Left ventricle myocardium inferior (tissue), 1 donor: ENCODE measurements around the gene KCNJ5. TPM values are rescaled to one million over a fixed set of nuclear protein-coding genes. Genes with fewer than 3 reads are reported as not detected.

Source experiments
- DNase-seq: peaks from one replicate; pipeline ENCODE4 v3.0.0-alpha.2; 2020
- H3K27ac ChIP-seq: fragments of 200-600 bp; replicated peaks from 2 replicates; pipeline ENCODE4 v1.8.0; 2021
- H3K27me3 ChIP-seq: fragments of 200-600 bp; 2 replicates; pipeline ENCODE4 v1.8.0; 2021; ENCODE audit warnings: low read depth
- H3K36me3 ChIP-seq: fragments of 200-600 bp; 2 replicates; pipeline ENCODE4 v1.8.0; 2021
- H3K4me1 ChIP-seq: fragments of 200-600 bp; 2 replicates; pipeline ENCODE4 v1.8.0; 2021
- H3K4me3 ChIP-seq: fragments of 200-600 bp; 2 replicates; pipeline ENCODE4 v1.8.0; 2021; ENCODE audit warnings: mild to moderate bottlenecking, moderate library complexity
- H3K9me3 ChIP-seq: fragments of 200-600 bp; replicated peaks from 2 replicates; pipeline ENCODE4 v1.8.0; 2021
- CTCF ChIP-seq: fragments of 200-600 bp; IDR thresholded peaks from 2 replicates; pipeline ENCODE4 v1.8.0; 2021; ENCODE audit warnings: antibody characterized with exemption, mild to moderate bottlenecking, borderline replicate concordance
- intact Hi-C: fragments of 100-400 bp; cut with micrococcal nuclease; formaldehyde crosslinking; loops from one replicate; pipeline ENCODE4 v1.11.0; 2022
- total RNA-seq: library from RNA; stranded (reverse); fragmentation: NEBNext Ultra II Directional; extraction: Animal tissue kit (Norgen Biotek cat#: 25700); gene quantifications from one replicate; pipeline ENCODE4 v1.2.1, GENCODE V29; 2021
- donor health status: DM: no; HTN: yes; CAD: no; lungs with severe emphysema.

KCNJ5 gene
- total RNA-seq, 1 donor from 2014 or later: 5.4 TPM

- H3K27ac ChIP-seq: peak overlapping the region; percentile 83
- peaks cover 23% of the 10 kb centered on the region for H3K27me3 ChIP-seq
- peak overlapping the region; percentile 73 for H3K4me3 ChIP-seq
- no peaks in the 10 kb centered on the region for H3K9me3 ChIP-seq
- DNase-seq: no peak
- TF ChIP-seq CTCF: no peak
- intact Hi-C loops: no loop called here
- H3K4me1 ChIP-seq: peaks cover 78% of the 10 kb centered on the region
- H3K36me3 ChIP-seq: no peaks in the 10 kb centered on the region
Observed at GRCh38 chr11:128893578-128894285, 2.6 kb downstream of the KCNJ5 start.

DNA sequence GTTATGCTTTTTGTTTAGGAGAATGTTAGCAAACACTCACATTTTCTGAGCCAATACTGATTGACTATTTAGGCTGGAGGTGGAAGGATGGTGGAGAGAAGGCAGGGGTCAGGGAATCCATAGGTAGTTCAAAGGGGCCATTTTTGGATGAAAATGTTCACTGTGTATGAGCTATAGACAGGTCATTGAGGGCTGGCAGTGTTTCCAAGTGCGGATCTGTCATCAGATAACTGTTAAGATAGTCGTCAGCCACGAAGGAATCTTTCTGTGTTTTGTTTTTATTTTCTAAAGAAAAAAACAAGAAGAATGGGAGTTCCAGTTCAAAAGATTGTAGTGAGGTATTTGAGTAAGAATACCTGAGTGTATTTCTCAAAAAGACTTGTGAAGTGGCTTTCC, 3.1 kb downstream of the KCNJ5 start:
- Histone ChIP-seq H3K27me3 (peaks cover 18% of the 10 kb centered on the region), H3K4me3 (peak overlapping the region; percentile 22), H3K9me3 (no peaks in the 10 kb centered on the region), H3K36me3 (no peaks in the 10 kb centered on the region), H3K4me1 (peaks cover 83% of the 10 kb centered on the region), H3K27ac (peak overlapping the region; percentile 83)
- DNase-seq: no peak
- no peak for TF ChIP-seq CTCF
- intact Hi-C loops: no loop called here

DNA sequence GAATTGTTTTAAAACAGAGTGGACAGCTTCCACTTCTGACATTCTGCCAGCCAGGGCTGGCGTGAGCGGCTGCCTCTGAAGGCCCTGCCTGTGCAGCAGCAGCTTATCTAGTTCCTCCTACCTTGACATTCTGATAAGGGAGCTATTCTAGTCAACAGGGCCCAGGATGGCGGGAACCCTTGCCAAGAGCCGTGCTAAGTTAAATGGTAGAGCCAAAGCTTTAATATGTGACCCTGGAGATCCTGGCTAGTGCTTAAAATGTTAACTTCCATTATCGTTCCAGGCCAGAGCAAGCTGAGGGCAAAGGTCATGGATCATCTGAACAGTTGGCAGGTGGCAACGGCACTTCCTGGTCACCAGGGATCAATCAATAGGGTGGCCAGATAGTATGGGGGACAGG, 3.5 kb downstream of the KCNJ5 start:
- peaks cover 87% of the 10 kb centered on the region for H3K4me1 ChIP-seq
- peaks cover 14% of the 10 kb centered on the region for H3K27me3 ChIP-seq
- DNase-seq: peak; percentile 71
- intact Hi-C loops: no loop called here
- no peak for TF ChIP-seq CTCF
- no peaks in the 10 kb centered on the region for H3K9me3 ChIP-seq
- H3K4me3 ChIP-seq: peak overlapping the region; percentile 22
- H3K36me3 ChIP-seq: no peaks in the 10 kb centered on the region
- peak overlapping the region; percentile 83 for H3K27ac ChIP-seq

DNA sequence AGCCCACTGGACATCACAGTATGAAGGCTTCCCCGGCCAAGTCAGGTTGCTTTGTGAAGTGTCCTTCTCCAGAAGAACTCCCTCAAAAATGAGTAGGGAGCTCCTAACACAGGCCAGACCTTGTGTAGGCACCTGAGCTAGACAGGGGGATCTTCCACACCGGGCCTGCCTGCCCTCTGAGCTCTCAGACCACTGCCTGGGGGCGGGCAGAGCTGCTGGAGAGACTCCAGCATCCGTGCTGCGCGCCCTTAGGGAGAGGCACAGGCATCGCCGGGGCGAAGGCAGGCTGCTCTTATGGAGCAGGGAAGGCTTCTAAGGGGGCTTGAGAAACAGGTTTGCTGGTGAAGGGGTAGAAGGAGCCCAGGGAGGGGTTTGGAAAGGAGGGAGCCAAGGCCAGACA, 4.4 kb downstream of the KCNJ5 start:
- no peak for TF ChIP-seq CTCF
- DNase-seq: no peak
- intact Hi-C loops: no loop called here
- peaks cover 90% of the 10 kb centered on the region for H3K4me1 ChIP-seq
- peaks cover 6% of the 10 kb centered on the region for H3K27me3 ChIP-seq
- no peaks in the 10 kb centered on the region for H3K9me3 ChIP-seq
- peak overlapping the region; percentile 83 for H3K27ac ChIP-seq
- H3K36me3 ChIP-seq: no peaks in the 10 kb centered on the region
- no peak overlapping the region for H3K4me3 ChIP-seq

DNA sequence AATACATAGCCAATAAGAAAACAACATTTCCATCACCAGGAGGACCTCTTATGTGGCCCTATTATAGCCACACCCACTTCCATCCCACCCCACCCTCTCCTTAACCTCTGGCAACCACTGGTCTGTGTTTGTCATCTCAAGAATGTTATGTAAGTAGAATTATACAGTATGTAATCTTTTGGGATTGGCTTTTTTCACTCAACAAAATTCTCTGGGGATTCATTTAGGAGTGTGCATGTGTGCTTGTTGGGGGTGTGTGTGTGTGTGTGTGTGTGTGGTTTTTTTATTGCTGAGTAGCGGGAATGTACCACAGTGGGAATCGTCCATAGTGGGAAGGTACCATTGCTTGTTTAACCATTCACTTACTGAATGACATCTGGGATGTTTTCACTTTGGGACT, 5.2 kb downstream of the KCNJ5 start:
- intact Hi-C loops: no loop called here
- peak overlapping the region; percentile 83 for H3K27ac ChIP-seq
- H3K4me3 ChIP-seq: no peak overlapping the region
- H3K27me3 ChIP-seq: no peaks in the 10 kb centered on the region
- H3K36me3 ChIP-seq: no peaks in the 10 kb centered on the region
- H3K9me3 ChIP-seq: no peaks in the 10 kb centered on the region
- no peak for TF ChIP-seq CTCF
- DNase-seq: no peak
- H3K4me1 ChIP-seq: peaks cover 91% of the 10 kb centered on the region
